ENCODE results near the gene SCAMP4.

SCAMP4 gene

DNA sequence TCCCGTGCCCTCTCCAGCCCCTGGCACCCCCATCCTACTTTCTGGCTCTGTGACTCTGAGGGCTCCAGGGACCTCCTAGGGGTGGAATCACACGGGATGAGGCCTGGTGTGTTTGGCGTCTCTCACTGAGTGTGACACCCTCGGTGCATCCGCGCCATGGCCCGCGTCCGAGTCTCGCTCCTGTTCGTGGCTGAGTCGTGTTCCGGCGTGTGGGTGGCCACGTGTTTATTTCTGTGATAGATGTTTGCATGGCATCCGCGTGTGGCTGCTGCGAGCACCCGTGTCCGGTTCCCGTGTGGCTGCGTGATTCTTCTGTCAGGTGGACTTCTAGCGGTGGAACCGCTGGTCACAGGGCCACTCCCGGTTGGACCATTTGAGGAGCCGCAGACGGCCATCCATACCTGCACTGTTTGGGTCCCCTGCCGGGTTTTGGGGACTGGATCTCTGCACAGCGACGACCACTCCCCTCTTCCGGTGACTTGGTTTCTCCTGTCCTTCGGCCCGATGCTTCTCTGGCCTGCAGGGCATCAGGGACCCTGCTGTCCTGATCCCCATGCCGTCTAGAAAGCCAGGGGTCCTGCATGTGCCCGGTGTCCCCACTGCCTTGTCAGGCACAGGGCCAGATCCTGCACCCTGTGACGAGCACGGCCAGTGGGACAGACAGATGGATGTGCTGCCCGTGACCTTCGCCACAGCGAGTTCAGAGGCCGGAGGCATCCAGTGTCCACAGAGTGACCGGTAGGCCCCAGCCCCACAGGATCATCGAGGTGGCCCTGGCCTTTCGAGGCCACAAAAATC lies 44.3 kb downstream of the SCAMP4 start:
- Histone ChIP-seq H3K27me3 (ENCODE audit: insufficient read depth, poor library complexity, severe bottlenecking) (no peaks in the 10 kb centered on the region), H3K27ac (replicated peaks) (no peak overlapping the region), H3K4me3 (replicated peaks; ENCODE audit: insufficient read depth, low read length) (no peak overlapping the region)
- TF ChIP-seq SPI1 (IDR thresholded peaks at IDR 0.05; ENCODE audit: borderline replicate concordance, low read depth) (no peak), GABPA (IDR thresholded peaks at IDR 0.05; ENCODE audit: low read depth) (no peak), POLR2AphosphoS5 (IDR thresholded peaks at IDR 0.05; ENCODE audit: low read depth) (no peak)
- TF ChIP-seq, protein P1, sequence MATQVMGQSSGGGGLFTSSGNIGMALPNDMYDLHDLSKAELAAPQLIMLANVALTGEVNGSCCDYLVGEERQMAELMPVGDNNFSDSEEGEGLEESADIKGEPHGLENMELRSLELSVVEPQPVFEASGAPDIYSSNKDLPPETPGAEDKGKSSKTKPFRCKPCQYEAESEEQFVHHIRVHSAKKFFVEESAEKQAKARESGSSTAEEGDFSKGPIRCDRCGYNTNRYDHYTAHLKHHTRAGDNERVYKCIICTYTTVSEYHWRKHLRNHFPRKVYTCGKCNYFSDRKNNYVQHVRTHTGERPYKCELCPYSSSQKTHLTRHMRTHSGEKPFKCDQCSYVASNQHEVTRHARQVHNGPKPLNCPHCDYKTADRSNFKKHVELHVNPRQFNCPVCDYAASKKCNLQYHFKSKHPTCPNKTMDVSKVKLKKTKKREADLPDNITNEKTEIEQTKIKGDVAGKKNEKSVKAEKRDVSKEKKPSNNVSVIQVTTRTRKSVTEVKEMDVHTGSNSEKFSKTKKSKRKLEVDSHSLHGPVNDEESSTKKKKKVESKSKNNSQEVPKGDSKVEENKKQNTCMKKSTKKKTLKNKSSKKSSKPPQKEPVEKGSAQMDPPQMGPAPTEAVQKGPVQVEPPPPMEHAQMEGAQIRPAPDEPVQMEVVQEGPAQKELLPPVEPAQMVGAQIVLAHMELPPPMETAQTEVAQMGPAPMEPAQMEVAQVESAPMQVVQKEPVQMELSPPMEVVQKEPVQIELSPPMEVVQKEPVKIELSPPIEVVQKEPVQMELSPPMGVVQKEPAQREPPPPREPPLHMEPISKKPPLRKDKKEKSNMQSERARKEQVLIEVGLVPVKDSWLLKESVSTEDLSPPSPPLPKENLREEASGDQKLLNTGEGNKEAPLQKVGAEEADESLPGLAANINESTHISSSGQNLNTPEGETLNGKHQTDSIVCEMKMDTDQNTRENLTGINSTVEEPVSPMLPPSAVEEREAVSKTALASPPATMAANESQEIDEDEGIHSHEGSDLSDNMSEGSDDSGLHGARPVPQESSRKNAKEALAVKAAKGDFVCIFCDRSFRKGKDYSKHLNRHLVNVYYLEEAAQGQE (IDR thresholded peaks at IDR 0.05; ENCODE audit: insufficient replicate concordance, low read depth), result no peak
- TF ChIP-seq, protein P2, sequence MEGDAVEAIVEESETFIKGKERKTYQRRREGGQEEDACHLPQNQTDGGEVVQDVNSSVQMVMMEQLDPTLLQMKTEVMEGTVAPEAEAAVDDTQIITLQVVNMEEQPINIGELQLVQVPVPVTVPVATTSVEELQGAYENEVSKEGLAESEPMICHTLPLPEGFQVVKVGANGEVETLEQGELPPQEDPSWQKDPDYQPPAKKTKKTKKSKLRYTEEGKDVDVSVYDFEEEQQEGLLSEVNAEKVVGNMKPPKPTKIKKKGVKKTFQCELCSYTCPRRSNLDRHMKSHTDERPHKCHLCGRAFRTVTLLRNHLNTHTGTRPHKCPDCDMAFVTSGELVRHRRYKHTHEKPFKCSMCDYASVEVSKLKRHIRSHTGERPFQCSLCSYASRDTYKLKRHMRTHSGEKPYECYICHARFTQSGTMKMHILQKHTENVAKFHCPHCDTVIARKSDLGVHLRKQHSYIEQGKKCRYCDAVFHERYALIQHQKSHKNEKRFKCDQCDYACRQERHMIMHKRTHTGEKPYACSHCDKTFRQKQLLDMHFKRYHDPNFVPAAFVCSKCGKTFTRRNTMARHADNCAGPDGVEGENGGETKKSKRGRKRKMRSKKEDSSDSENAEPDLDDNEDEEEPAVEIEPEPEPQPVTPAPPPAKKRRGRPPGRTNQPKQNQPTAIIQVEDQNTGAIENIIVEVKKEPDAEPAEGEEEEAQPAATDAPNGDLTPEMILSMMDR (IDR thresholded peaks at IDR 0.05; ENCODE audit: insufficient read depth, low read length), result no peak
- DNase-seq (ENCODE audit: low read depth in 1 of 2, low spot score in 1 of 2), result no peak

DNA sequence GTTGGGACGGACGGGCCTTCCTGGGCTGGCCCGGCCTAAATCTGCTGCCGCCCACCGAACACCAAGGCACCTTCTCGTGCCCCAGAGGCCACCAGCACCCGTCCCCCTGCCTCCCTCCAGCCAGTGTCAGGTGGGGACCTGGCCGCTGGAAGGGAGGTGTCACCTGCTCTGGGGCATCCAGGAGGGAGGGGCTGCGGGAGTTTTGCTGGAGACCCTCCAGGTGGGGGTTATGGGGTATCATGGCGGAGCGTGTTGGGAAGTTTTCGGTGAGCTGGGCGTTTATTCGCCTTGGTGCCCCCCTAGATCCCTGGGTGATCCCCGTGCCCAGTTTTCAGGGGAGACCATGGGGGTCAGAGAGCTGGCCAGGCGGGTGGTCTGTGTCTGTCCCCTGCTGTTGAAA lies 45.4 kb downstream of the SCAMP4 start:
- H3K27me3 ChIP-seq (ENCODE audit: insufficient read depth, poor library complexity, severe bottlenecking), result no peaks in the 10 kb centered on the region
- no peak overlapping the region for H3K4me3 ChIP-seq (replicated peaks; ENCODE audit: insufficient read depth, low read length)
- DNase-seq (ENCODE audit: low read depth in 1 of 2, low spot score in 1 of 2), result no peak
- no peak for TF ChIP-seq GABPA (IDR thresholded peaks at IDR 0.05; ENCODE audit: low read depth)
- TF ChIP-seq POLR2AphosphoS5 (IDR thresholded peaks at IDR 0.05; ENCODE audit: low read depth), result no peak
- no peak overlapping the region for H3K27ac ChIP-seq (replicated peaks)

DNA sequence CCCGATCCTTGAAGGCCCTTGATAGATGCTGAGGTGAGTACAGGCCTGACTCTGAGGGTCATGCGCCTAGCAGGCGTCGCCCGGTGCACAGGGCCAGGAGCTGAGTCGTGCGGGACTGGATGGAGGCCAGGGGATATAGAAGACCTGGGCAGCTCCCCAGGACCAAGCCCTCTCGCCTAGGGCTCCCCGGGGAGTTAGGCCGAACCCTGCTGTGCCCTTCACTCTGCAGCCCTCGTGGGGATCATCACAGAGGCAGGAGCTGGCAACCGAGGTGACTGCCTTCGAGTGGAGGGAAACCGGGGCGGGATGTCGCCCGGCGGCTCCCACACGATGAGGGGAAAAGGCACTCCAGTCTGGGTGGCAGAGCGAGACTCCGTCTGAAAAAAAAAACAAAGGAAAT lies 47.4 kb downstream of the SCAMP4 start:
- TF ChIP-seq SPI1 (IDR thresholded peaks at IDR 0.05; ENCODE audit: borderline replicate concordance, low read depth) (no peak), POLR2AphosphoS5 (IDR thresholded peaks at IDR 0.05; ENCODE audit: low read depth) (no peak), GABPA (IDR thresholded peaks at IDR 0.05; ENCODE audit: low read depth) (no peak)
- TF ChIP-seq, protein P2 (IDR thresholded peaks at IDR 0.05; ENCODE audit: insufficient read depth, low read length), result no peak
- TF ChIP-seq, protein P1 (IDR thresholded peaks at IDR 0.05; ENCODE audit: insufficient replicate concordance, low read depth), result no peak
- Histone ChIP-seq H3K27me3 (ENCODE audit: insufficient read depth, poor library complexity, severe bottlenecking) (no peaks in the 10 kb centered on the region), H3K4me3 (replicated peaks; ENCODE audit: insufficient read depth, low read length) (no peak overlapping the region), H3K27ac (replicated peaks) (no peak overlapping the region)
- no peak for DNase-seq (ENCODE audit: low read depth in 1 of 2, low spot score in 1 of 2)

DNA sequence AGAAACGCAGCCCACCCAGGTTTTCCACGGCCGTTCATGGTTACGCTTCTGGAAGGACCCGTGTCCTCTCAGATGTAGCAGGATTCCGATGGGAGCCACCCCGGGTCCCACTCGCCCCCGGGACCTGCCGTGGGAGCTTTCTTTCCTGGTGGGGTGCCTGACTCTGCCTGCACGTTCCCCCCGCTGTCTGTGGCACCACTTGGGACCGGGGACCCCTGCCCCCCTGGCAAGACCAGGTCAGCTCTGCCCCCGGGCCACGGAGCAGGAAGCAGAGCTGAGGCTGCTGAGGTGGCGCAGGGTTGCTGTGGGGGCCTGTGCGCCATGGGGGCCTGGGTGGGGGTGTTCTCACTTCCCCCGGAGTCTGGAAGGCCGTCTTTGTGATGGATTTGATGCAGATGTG lies 47.8 kb downstream of the SCAMP4 start:
- H3K27ac ChIP-seq (replicated peaks), result no peak overlapping the region
- no peaks in the 10 kb centered on the region for H3K27me3 ChIP-seq (ENCODE audit: insufficient read depth, poor library complexity, severe bottlenecking)
- no peak overlapping the region for H3K4me3 ChIP-seq (replicated peaks; ENCODE audit: insufficient read depth, low read length)
- TF ChIP-seq GABPA (IDR thresholded peaks at IDR 0.05; ENCODE audit: low read depth) (no peak), POLR2AphosphoS5 (IDR thresholded peaks at IDR 0.05; ENCODE audit: low read depth) (no peak), SPI1 (IDR thresholded peaks at IDR 0.05; ENCODE audit: borderline replicate concordance, low read depth) (no peak)
- TF ChIP-seq, protein P1 (IDR thresholded peaks at IDR 0.05; ENCODE audit: insufficient replicate concordance, low read depth), result no peak
- TF ChIP-seq, protein P2 (IDR thresholded peaks at IDR 0.05; ENCODE audit: insufficient read depth, low read length), result no peak
- DNase-seq (ENCODE audit: low read depth in 1 of 2, low spot score in 1 of 2), result no peak
